Lung (tissue), 12 donors: ENCODE measurements around the gene CMBL. TPM values are rescaled to one million over a fixed set of nuclear protein-coding genes. Genes with fewer than 3 reads are reported as not detected.
A peak's percentile ranks its signal among the peaks of the same experiment; 100 is the strongest.

Experiments used
- ATAC-seq: fragments of 200-7000 bp; cut with Tn5 transposase; one replicate; pipeline ENCODE4 v1.9.1; 2020; ENCODE audit warnings: moderate number of reproducible peaks; ENCODE audit not compliant: insufficient read depth, low FRiP score
- DNase-seq, 3 donors: peaks; one replicate each; pipeline ENCODE4 v3.0.0-alpha.2; 2013 to 2017
- H3K27ac ChIP-seq, 2 donors: one replicate each; pipeline ENCODE4 v1.5.1; 2013; ENCODE audit warnings: mild to moderate bottlenecking in 2 of 2, moderate library complexity in 2 of 2, control low read depth in 1 of 2, inconsistent platforms in 1 of 2, low read depth in 1 of 2, low read length in 1 of 2
- H3K27me3 ChIP-seq, 3 donors: one replicate each; pipeline ENCODE4 v1.5.1; 2013; ENCODE audit warnings: low read length in 2 of 3; ENCODE audit not compliant: control insufficient read depth in 3 of 3, insufficient read depth in 3 of 3
- H3K36me3 ChIP-seq, 4 donors: one replicate each; pipeline ENCODE4 v1.5.1; 2013; ENCODE audit warnings: low read length in 4 of 4, mild to moderate bottlenecking in 1 of 4, moderate library complexity in 1 of 4; ENCODE audit not compliant: control insufficient read depth in 4 of 4, insufficient read depth in 4 of 4
- H3K4me1 ChIP-seq, 5 donors: one replicate each; pipeline ENCODE4 v1.5.1; 2013; ENCODE audit warnings: low read length in 5 of 5, mild to moderate bottlenecking in 2 of 5, moderate library complexity in 1 of 5; ENCODE audit not compliant: control insufficient read depth in 5 of 5, insufficient read depth in 5 of 5
- H3K4me3 ChIP-seq: one replicate; pipeline ENCODE4 v1.5.1; 2013; ENCODE audit warnings: mild to moderate bottlenecking, control low read depth, moderate library complexity
- H3K9ac ChIP-seq, 2 donors: one replicate each; pipeline ENCODE4 v1.5.1; 2013; ENCODE audit warnings: low read length in 2 of 2, control low read depth in 1 of 2; ENCODE audit not compliant: insufficient read depth in 1 of 2
- H3K9me3 ChIP-seq, 4 donors: one replicate each; pipeline ENCODE4 v1.5.1; 2013; ENCODE audit warnings: low read length in 3 of 4, mild to moderate bottlenecking in 1 of 4, moderate library complexity in 1 of 4; ENCODE audit not compliant: control insufficient read depth in 4 of 4, insufficient read depth in 3 of 4
- CTCF ChIP-seq: IDR thresholded peaks from 2 replicates; pipeline ENCODE4 v1.5.1; 2012; ENCODE audit warnings: mild to moderate bottlenecking; ENCODE audit errors: control extremely low read depth, extremely low read depth
- WGBS, 2 donors: extraction: QIAGEN DNeasy Blood & Tissue Kit; methylation state at CpG; one replicate each; pipeline ENCODE4 v1.1.7; 2013; 5-methylcytosine and 5-hydroxymethylcytosine counted together
- polyA plus RNA-seq, 2 donors: library from polyadenylated mRNA; stranded (reverse); fragments of 200-250 nt; gene quantifications; one replicate each; pipeline ENCODE4 v1.2.1, GENCODE V29; 2013
- total RNA-seq, 2 donors: library from RNA; depleted of rRNA in 1 of 2; stranded (reverse); fragments of >200 nt in 1 of 2; gene quantifications; one replicate each; pipeline ENCODE4 v1.2.1, GENCODE V29; 2014 to 2021
- donor health status: control.
- donor health status: control.
- donor health status: Bipolar disorder and iron deficiency.
- donor health status: healthy.
- donor health status: DM: yes; HTN: yes; CAD: no.

The CMBL gene
- total and polyA plus RNA-seq, 4 donors, result 8.1 to 15.9 (median 12.9) TPM

- Histone ChIP-seq H3K9me3 (no peaks in the 10 kb centered on the region), H3K36me3 (peaks cover 31 to 43% (median 31%) of the 10 kb centered on the region in 4 donors), H3K9ac (no peak overlapping the region), H3K4me3 (no peak overlapping the region), H3K27ac (no peak overlapping the region), H3K4me1 (peaks cover 7 to 15% (median 11%) of the 10 kb centered on the region in 5 donors), H3K27me3 (no peaks in the 10 kb centered on the region)
- DNase-seq (no peak), ATAC-seq (no peak)
- WGBS, 2 donors, result 36 to 39% methylated on average over 2 of the region's 2 CpGs
- no peak for TF ChIP-seq CTCF
Measured at GRCh38 chr5:10254686-10255085, 53.0 kb downstream of the CMBL start.

DNA sequence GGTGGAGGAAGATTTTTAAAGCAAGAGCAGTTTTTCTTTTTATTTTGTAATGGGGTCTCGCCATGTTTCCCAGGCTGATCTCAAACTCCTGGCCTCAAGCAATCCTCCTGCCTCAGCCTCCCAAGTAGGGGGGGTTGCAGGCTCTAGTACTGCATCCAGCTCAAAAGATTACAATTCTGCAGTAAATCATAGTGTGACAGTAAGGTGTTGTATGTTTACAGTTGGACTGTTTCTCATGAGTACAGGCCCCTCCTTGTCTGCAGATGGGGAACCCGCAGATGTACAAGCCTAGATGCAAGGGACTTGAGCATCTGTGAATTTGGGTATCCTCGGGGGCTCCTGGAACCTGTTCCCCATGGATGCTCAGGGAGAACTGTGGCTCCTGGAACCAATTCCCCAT lies 54.3 kb downstream of the CMBL start:
- H3K9ac ChIP-seq, result no peak overlapping the region
- no peak overlapping the region for H3K27ac ChIP-seq
- DNase-seq (no peak), ATAC-seq (no peak)
- H3K27me3 ChIP-seq, result no peaks in the 10 kb centered on the region
- H3K36me3 ChIP-seq, result peaks cover 19 to 31% (median 27%) of the 10 kb centered on the region in 4 donors
- 91 to 93% methylated on average over 3 of the region's 3 CpGs for WGBS, 2 donors
- no peak for TF ChIP-seq CTCF
- H3K4me3 ChIP-seq, result no peak overlapping the region
- no peaks in the 10 kb centered on the region for H3K9me3 ChIP-seq
- peaks cover 7 to 23% (median 11%) of the 10 kb centered on the region in 5 donors for H3K4me1 ChIP-seq

DNA sequence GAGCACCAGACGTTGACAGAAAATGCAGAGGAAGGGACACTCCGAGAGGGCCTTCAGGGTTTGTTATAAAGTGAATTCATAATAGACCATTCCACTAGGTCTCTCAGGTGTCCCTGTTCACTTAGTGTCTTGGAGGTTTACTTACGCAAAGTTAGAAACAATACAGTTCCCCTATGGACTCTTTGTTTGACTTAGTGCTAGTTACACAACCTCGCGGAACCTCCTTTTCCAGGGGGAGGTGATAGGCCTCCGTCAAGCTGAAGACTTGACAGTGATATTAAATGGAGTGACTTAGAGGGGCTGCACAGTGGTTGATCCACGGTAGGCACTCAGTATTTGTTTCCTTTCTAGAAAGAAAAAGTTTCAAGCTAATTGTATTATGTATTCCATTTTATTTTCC lies 56.3 kb downstream of the CMBL start:
- H3K4me3 ChIP-seq, result peak overlapping the region; percentile 93
- no peak overlapping the region for H3K27ac ChIP-seq
- TF ChIP-seq CTCF, result no peak
- no peaks in the 10 kb centered on the region for H3K9me3 ChIP-seq
- peaks cover 11 to 18% (median 13%) of the 10 kb centered on the region in 4 donors for H3K36me3 ChIP-seq
- ATAC-seq (no peak), DNase-seq (no peak)
- WGBS, 2 donors, result 19 to 32% methylated on average over 7 of the region's 7 CpGs
- no peaks in the 10 kb centered on the region for H3K27me3 ChIP-seq
- peaks cover 7 to 23% (median 11%) of the 10 kb centered on the region in 5 donors for H3K4me1 ChIP-seq
- H3K9ac ChIP-seq, result peak overlapping the region; percentile 50 to 61

GRCh38 chr5:10250806-10251276 lies 56.9 kb downstream of the CMBL start:
- peaks cover 7 to 23% (median 11%) of the 10 kb centered on the region in 5 donors for H3K4me1 ChIP-seq
- no peaks in the 10 kb centered on the region for H3K27me3 ChIP-seq
- no peaks in the 10 kb centered on the region for H3K9me3 ChIP-seq
- H3K27ac ChIP-seq, result peak overlapping the region; percentile 92 to 99
- TF ChIP-seq CTCF, result no peak
- H3K36me3 ChIP-seq, result peaks cover 7 to 14% (median 10%) of the 10 kb centered on the region in 4 donors
- DNase-seq (no peak), ATAC-seq (no peak)
- WGBS, 2 donors, result 0 to 1% methylated on average over 21 of the region's 21 CpGs
- H3K9ac ChIP-seq, result peak overlapping the region; percentile 50 to 61
- peak overlapping the region; percentile 93 for H3K4me3 ChIP-seq
